ENCODE measurements around the gene MRC2.

DNA sequence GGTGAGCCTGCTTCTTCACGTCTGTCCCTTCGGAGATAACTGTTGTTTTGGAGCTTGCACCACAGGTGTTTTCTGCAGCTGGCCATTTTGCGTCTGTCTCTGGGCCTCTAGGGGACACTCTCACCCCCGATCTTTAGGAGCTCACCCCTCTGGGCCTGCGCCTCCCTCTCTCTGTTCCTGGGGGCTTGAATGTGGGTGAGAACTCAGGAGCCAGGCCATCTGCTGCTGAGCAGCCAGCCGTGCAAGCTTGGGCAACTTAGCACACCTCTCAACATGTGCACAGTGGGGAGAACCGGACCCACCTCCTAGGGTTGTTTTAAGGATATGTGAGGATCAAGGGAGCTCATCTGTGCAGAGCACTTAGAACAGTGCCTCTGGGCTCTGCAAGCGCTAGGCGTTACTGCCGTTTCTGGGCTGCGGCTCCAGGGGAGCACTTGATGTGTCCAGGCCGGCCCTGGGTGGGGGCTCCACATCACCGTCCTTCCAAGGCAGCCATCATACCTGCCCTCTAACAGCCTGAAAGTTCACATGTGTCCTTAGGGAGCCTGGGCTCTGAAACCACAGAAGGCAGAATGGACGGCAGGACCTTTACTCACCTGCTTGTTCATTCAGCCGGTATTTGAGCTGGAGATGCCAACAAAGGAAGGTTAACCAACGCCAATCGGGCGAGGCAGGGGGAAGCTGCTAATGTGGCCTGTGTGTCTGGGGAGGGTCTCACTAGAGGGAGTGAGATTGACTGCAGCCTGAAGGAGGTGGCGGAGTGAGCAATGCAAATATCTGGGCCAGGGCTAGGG lies 66.3 kb downstream of the MRC2 start:
- TF ChIP-seq, protein P1, sequence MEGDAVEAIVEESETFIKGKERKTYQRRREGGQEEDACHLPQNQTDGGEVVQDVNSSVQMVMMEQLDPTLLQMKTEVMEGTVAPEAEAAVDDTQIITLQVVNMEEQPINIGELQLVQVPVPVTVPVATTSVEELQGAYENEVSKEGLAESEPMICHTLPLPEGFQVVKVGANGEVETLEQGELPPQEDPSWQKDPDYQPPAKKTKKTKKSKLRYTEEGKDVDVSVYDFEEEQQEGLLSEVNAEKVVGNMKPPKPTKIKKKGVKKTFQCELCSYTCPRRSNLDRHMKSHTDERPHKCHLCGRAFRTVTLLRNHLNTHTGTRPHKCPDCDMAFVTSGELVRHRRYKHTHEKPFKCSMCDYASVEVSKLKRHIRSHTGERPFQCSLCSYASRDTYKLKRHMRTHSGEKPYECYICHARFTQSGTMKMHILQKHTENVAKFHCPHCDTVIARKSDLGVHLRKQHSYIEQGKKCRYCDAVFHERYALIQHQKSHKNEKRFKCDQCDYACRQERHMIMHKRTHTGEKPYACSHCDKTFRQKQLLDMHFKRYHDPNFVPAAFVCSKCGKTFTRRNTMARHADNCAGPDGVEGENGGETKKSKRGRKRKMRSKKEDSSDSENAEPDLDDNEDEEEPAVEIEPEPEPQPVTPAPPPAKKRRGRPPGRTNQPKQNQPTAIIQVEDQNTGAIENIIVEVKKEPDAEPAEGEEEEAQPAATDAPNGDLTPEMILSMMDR (conservative IDR thresholded peaks at IDR 0.05; ENCODE audit: low read depth, low read length) = no peak
- TF ChIP-seq EZH2 (IDR thresholded peaks at IDR 0.05; ENCODE audit: borderline replicate concordance, low read depth, low read length, poor library complexity, severe bottlenecking) = no peak
